A549 (cell line): ENCODE data around the gene AKIRIN1. TPM values are rescaled to one million over a fixed set of nuclear protein-coding genes. Genes with fewer than 3 reads are reported as not detected.
"Not testable (repeated sequence)": the region's sequence is repeated elsewhere in the genome, so short reads cannot be mapped to it uniquely, and the experiment has no call there.

Experiments used
- ATAC-seq, 2 experiments: fragments of 200-7000 bp in 1 of 2; fragments of >200 bp in 1 of 2; cut with Nextera tagmentation in 1 of 2; cut with Tn5 transposase in 1 of 2; 3 replicates each; pipeline versions ENCODE4 v1.8.0 to v1.9.1; 2018 to 2020; ENCODE audit warnings: mild to moderate bottlenecking in 1 of 2, moderate library complexity in 1 of 2
- CTCF ChIA-PET: fragments of 300-600 bp; sonication (Branson Sonifier 250); formaldehyde crosslinking; extraction: SDS; loops from one replicate; lab custom pipeline; 2021; ENCODE audit warnings: antibody characterized with exemption, inconsistent platforms; lab: Yijun Ruan, JAX
- POLR2A ChIA-PET: fragments of 350-600 bp; formaldehyde crosslinking; extraction: SDS; loops from one replicate; lab custom pipeline; 2021; ENCODE audit warnings: antibody characterized with exemption, inconsistent platforms; lab: Yijun Ruan, JAX
- DNase-seq, 2 experiments: peaks; one replicate each; pipeline versions ENCODE4 v3.0.0 to v3.0.0-alpha.2; 2011 to 2016; ENCODE audit warnings: low read depth in 1 of 2, low spot score in 1 of 2
- FAIRE-seq: peaks from 2 replicates; lab custom pipeline; 2011; peaks lifted over from hg19 to GRCh38; lab: Jason Lieb, UNC
- H3K27ac ChIP-seq, 2 experiments: fragments of >200 bp; sonication (Bioruptor Twin); formaldehyde crosslinking; 3 replicates each; pipeline ENCODE4 v1.5.1; 2016 to 2017
- H3K4me1 ChIP-seq: fragments of >200 bp; sonication (Bioruptor Twin); formaldehyde crosslinking; 3 replicates; pipeline ENCODE4 v1.6.1; 2016
- H3K4me2 ChIP-seq: fragments of >200 bp; sonication (Bioruptor Twin); formaldehyde crosslinking; 3 replicates; pipeline ENCODE4 v1.6.1; 2016
- H3K4me3 ChIP-seq: fragments of >200 bp; sonication (Bioruptor Twin); formaldehyde crosslinking; 3 replicates; pipeline ENCODE4 v1.5.1; 2016
- H3K9me3 ChIP-seq: fragments of >200 bp; sonication (Bioruptor Twin); formaldehyde crosslinking; 3 replicates; pipeline ENCODE4 v1.6.1; 2016
- BCL3 ChIP-seq: fragments of >200 bp; sonication (Bioruptor Twin); formaldehyde crosslinking; IDR thresholded peaks from 3 replicates; pipeline ENCODE4 v1.6.1; 2016
- CTCF ChIP-seq: fragments of >200 bp; sonication (Bioruptor Twin); formaldehyde crosslinking; IDR thresholded peaks from 3 replicates; pipeline ENCODE4 v1.5.1; 2016
- HDAC2 ChIP-seq: fragments of 200-600 bp; sonication (generic); IDR thresholded peaks from 2 replicates; pipeline ENCODE4 v1.6.1; 2016
- HOXB13 ChIP-seq: fragments of 250-450 bp; sonication (Bioruptor Pico); IDR thresholded peaks from 2 replicates; pipeline ENCODE4 v1.5.0; 2020; ENCODE audit warnings: low read depth, mild to moderate bottlenecking, moderate library complexity
- MAFK ChIP-seq: fragments of 450-650 bp; IDR thresholded peaks from 2 replicates; pipeline ENCODE4 v1.6.1; 2014; ENCODE audit not compliant: partially characterized antibody
- RAD21 ChIP-seq, 2 experiments: fragments of >200 bp in 1 of 2; sonication (Bioruptor Twin) in 1 of 2; formaldehyde crosslinking in 1 of 2; IDR thresholded peaks in 1 of 2; conservative IDR thresholded peaks in 1 of 2; 2 replicates in 1 of 2; 3 replicates in 1 of 2; pipeline ENCODE4 v1.6.1; 2012 to 2018; ENCODE audit warnings: inconsistent platforms in 1 of 2
- WGBS: methylation state at CpG from one replicate; pipeline ENCODE4 v1.1.6; 2017; ENCODE audit errors: missing lambda C conversion rate; 5-methylcytosine and 5-hydroxymethylcytosine counted together
- polyA plus RNA-seq, 4 experiments: library from polyadenylated mRNA; depleted of rRNA in 3 of 4; stranded (reverse); fragments of >200 nt; fragmentation: RNase III in 1 of 4; extraction: RNeasy Plus Mini Kit Qiagen cat#74134 plus additional on column Dnase treatment in 1 of 4; gene quantifications; 2 replicates in 3 of 4; 3 replicates in 1 of 4; pipeline ENCODE4 v1.2.3, GENCODE V29; 2011 to 2017

Gene AKIRIN1
- polyA plus RNA-seq, 2 of the 4 experiments (the other 2 are of a cell fraction) = 37.7 to 72.0 TPM

GRCh38 chr1:38964140-38964548 lies 26.9 kb upstream of the AKIRIN1 start:
- 58% methylated on average over 3 of the region's 3 CpGs for WGBS
- FAIRE-seq = no peak
- peak; percentile 13 to 27 for DNase-seq

GRCh38 chr1:38973145-38973544 lies 17.9 kb upstream of the AKIRIN1 start:
- FAIRE-seq = not testable (repeated sequence)
- peak in 1 of 2 experiments; percentile 34 for DNase-seq
- WGBS = 74% methylated on average over 1 of the region's 6 CpGs

More at GRCh38 chr1:38964140-38964548, 26.9 kb upstream of the AKIRIN1 start:
- Histone ChIP-seq H3K27ac (no peak overlapping the region), H3K4me1 (peaks cover 22% of the 10 kb centered on the region), H3K4me2 (no peak overlapping the region), H3K9me3 (no peaks in the 10 kb centered on the region), H3K4me3 (no peak overlapping the region)
- TF ChIP-seq HDAC2 (no peak), RAD21 (conservative IDR thresholded peaks at IDR 0.05 in 1 of 2, IDR thresholded peaks at IDR 0.05 in 1 of 2) (peak; percentile 19 to 33; a peak in 1 of 5 replicates), CTCF (peak; percentile 30; the same call in 1 of the 3 replicates)
- ChIA-PET CTCF (interaction anchor here (0.8 kb wide), 1 partner anchor 99 kb away, joined by 3 read pairs; no protein-coding TSS in a partner anchor), POLR2A (no interaction called here)
- ATAC-seq = peak; percentile 88 to 96

GRCh38 chr1:38973659-38974437 lies 17.2 kb upstream of the AKIRIN1 start:
- ATAC-seq = peak in 1 of 2 experiments; percentile 41; a peak in 3 of 6 replicates
- no peak for DNase-seq
- FAIRE-seq = no peak
- Histone ChIP-seq H3K27ac (no peak overlapping the region), H3K4me2 (no peak overlapping the region), H3K4me3 (no peak overlapping the region), H3K4me1 (no peaks in the 10 kb centered on the region), H3K9me3 (peaks cover 8% of the 10 kb centered on the region; the same call in 1 of the 3 replicates)
- TF ChIP-seq HOXB13 (CRISPR knock-in tag) (no peak), BCL3 (no peak)
- ChIA-PET POLR2A (no interaction called here), CTCF (no interaction called here)
- WGBS = 83% methylated on average over 13 of the region's 13 CpGs

More at GRCh38 chr1:38973145-38973544, 17.9 kb upstream of the AKIRIN1 start:
- CTCF ChIA-PET, H3K4me3 ChIP-seq, H3K9me3 ChIP-seq, H3K4me2 ChIP-seq, H3K27ac ChIP-seq, H3K4me1 ChIP-seq, POLR2A ChIA-PET: not testable (repeated sequence)
- ATAC-seq = peak in 1 of 2 experiments; percentile 75; a peak in 3 of 6 replicates

GRCh38 chr1:38977399-38978244 lies 13.5 kb upstream of the AKIRIN1 start:
- ATAC-seq = not testable (repeated sequence)
- WGBS = 59% methylated on average over 11 of the region's 12 CpGs

GRCh38 chr1:38978245-38978542 lies 12.9 kb upstream of the AKIRIN1 start:
- WGBS = 65% methylated on average over 4 of the region's 6 CpGs
- not testable (repeated sequence) for H3K9me3 ChIP-seq
- CTCF ChIA-PET = interaction anchor here (0.6 kb wide), 1 partner anchor 89 kb away, joined by 3 read pairs; no protein-coding TSS in a partner anchor

More at GRCh38 chr1:38977399-38978244, 13.5 kb upstream of the AKIRIN1 start:
- H3K4me3 ChIP-seq, DNase-seq, POLR2A ChIA-PET, H3K4me1 ChIP-seq, H3K9me3 ChIP-seq, FAIRE-seq, H3K4me2 ChIP-seq, H3K27ac ChIP-seq: not testable (repeated sequence)
- TF ChIP-seq MAFK = peak; percentile 56
- CTCF ChIA-PET = interaction anchor here (0.6 kb wide), 1 partner anchor 89 kb away, joined by 3 read pairs; no protein-coding TSS in a partner anchor

GRCh38 chr1:38979380-38979779 lies 11.7 kb upstream of the AKIRIN1 start:
- ATAC-seq, FAIRE-seq, H3K4me2 ChIP-seq, POLR2A ChIA-PET, DNase-seq, H3K4me3 ChIP-seq, H3K4me1 ChIP-seq, CTCF ChIA-PET, H3K27ac ChIP-seq, H3K9me3 ChIP-seq: not testable (repeated sequence)
- 46% methylated on average over 1 of the region's 1 CpG for WGBS

More at GRCh38 chr1:38978245-38978542, 12.9 kb upstream of the AKIRIN1 start:
- ATAC-seq, DNase-seq, H3K4me2 ChIP-seq, H3K4me1 ChIP-seq, H3K4me3 ChIP-seq, POLR2A ChIA-PET, FAIRE-seq, H3K27ac ChIP-seq: not testable (repeated sequence)
